HPDE6-E6E7 (cell line): ENCODE measurements around the gene TMEM132E.
"Not testable (repeated sequence)": the region's sequence is repeated elsewhere in the genome, so short reads cannot be mapped to it uniquely, and the experiment has no call there.

Source experiments
- DNase-seq: peaks from one replicate; pipeline ENCODE4 v3.0.0; 2011; ENCODE audit warnings: missing footprints; ENCODE audit errors: extremely low spot score

TMEM132E gene, protein sequence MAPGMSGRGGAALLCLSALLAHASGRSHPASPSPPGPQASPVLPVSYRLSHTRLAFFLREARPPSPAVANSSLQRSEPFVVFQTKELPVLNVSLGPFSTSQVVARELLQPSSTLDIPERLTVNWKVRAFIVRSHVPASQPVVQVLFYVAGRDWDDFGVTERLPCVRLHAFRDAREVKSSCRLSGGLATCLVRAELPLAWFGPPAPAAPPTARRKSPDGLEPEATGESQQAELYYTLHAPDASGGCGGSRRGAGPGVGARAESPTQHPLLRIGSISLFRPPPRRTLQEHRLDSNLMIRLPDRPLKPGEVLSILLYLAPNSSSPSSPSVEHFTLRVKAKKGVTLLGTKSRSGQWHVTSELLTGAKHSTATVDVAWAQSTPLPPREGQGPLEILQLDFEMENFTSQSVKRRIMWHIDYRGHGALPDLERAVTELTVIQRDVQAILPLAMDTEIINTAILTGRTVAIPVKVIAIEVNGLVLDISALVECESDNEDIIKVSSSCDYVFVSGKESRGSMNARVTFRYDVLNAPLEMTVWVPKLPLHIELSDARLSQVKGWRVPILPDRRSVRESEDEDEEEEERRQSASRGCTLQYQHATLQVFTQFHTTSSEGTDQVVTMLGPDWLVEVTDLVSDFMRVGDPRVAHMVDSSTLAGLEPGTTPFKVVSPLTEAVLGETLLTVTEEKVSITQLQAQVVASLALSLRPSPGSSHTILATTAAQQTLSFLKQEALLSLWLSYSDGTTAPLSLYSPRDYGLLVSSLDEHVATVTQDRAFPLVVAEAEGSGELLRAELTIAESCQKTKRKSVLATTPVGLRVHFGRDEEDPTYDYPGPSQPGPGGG (N-terminal part only)

DNA sequence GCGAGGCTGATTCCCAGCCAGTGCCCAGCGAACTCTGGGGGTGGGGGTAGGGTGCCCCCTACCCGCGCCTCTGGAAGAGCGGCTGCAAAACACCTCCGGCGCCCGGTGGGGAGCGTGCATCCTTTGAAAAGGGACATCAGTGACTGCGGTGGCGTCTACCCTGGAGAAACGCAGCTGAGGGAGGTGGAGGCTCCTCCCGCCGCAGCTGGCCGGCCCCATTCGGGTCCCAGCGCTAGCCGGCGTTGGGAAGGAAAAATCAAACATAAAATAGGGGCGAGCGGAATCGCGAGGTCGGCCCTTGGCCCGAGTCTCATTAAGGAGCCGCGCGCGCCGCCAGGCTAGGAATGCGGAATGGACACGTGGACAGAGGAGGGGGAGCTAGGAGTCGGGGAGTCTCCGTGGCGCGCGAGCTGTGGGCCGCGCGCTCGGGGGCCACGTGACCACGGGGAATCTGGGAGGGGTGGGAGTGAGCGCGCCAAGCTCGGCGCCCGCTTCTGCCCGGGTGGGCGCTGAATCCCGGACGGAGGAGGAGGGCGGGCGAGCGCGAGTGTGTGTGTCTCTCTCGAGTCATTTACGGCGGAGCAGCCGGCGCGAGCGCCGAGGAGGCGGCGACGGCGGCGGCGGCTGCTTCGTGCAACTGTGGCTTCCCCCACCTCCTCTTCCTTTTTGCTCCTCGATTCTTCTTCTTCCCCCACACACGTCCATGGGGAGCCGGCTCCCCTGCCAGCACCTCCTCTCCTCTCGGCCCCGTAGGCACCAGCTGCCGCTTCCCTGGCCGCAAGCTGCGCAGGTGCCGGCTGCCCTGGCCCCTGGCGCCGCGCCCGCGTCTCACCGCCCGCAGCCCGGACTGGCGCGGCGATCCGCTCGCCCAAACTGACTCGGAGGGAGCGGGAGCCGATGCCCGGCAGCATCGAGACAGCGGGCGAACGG is at the start of gene TMEM132E:
Gene TMEM132E, plus strand, starts transcription at position 566 of the 930 bp plus-strand sequence. CDS start 1,495 bp downstream, outside the sequence.
- no peak for DNase-seq

DNA sequence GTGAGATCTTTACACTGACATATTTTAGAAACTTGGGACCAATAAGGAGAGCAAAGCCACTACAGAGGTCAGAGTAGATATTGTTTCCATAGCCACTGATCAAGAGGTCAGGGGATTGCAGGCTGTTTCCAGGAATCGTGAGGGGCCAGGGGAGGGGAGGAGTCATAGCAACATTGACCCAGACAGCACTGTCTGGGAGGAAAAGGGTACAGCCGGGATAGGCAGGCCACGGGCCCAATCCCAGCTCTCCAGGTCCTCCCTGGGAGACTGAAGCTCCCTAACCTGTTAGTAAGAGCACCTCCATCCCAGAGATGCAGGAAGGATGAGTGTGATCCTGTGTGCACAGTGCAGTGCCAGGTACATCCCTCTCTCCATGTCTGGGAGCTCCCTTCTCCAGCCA is 48.5 kb upstream of the TMEM132E start:
- DNase-seq, result no peak

DNA sequence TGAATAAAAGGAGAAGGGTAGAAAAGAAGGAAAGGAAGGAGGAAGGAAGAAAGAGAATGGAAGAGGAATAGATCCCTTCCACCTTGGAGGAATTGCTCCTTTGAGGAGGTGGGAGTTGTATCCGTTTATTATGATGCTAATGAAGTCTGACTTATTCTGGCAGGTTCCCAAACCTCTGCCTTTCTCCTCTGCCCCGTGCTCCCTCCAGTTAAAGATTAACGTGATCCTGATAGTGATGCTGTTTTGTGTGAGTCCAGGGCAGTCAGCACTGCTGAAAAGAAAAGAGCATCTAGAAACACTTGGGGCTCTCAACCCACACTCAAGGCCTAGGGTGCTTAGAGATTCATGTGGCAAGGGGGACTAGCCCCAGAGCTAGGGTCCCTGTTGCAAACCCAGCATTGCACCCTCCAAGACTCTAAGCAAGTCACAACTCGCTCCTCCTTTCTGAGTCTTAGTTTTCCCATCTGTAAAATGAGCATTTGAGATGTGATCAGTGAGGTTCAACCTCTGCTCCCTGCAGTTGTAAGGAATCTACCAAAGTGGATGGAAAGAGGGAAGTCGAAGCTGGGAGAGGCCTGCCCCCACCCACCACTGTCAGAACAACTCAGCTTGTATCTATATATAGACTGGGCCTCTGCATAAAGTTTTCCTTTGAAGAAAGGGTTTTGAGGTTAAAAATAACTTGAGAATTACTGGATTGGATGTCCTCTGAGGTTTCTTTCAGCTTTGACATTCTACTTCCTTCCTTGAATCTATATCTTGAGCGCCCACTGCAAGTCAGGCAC is 46.9 kb upstream of the TMEM132E start:
- DNase-seq, result no peak

DNA sequence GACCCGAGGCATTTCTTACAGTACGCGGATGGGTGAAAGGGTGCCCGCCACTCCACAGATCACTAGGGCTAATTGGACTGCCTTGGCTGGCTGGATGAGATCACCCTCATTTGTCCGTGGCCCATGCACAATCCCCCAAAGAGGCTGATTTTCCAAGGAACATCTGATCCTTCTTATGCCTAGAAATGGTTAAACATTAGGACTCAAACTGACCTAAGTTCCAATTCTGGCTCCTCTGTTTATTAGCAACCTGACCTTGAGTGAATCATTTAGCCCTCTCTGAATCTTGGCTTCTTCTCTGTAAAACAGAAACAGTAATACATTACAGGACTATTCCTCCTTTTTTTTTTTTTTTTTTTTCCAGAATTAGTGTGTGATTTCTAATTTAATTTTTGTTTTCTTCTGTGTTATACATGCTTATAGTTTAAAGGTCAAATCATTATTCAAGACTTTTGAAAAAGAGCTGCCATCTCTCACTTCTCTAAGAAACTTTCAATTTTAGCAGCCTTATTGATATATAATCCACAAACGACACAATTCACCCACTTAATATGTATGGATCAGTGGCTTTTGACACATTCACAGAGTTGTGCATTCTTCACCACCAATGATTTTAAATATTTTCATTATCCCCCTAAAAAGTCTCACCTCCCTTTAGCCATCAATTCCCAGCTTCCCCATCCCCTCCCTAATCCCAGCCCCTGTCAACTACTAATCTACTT is 45.4 kb upstream of the TMEM132E start:
- no peak for DNase-seq

DNA sequence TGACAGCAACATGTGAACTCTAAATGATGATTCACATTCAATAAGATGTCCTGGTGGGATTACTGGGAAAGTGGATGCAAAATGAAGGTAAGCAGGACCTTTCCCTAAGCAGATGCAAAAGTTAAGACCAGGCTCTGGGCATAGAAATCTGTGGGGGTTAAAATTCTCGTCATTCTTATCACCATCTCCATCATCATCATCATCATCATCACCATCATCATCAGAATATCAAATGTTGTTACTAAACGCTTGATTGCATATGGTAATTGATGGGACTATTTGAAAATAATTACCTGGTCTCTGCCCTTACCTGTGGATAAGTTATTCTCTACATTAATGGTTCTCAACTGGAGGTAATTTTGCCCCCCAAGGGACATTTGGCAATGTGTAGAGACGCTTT is 41.9 kb upstream of the TMEM132E start:
- no peak for DNase-seq

DNA sequence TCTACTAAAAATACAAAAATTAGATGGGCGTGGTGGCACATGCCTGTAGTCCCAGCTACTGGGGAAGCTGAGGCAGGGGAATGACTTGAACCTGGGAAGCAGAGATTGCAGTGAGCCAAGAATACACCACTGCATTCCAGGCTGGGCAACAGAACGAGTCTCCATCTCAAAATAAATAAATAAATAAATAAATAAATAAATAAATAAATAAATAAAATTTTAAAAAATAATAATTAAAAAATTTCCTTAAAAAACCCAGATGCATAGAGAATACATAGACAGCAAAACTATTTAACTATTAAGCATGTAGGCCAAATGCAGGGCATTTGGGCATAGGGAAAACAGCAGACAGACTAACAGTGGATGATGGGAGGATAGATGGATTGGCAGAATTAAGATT is 40.8 kb upstream of the TMEM132E start:
- DNase-seq, result not testable (repeated sequence)

DNA sequence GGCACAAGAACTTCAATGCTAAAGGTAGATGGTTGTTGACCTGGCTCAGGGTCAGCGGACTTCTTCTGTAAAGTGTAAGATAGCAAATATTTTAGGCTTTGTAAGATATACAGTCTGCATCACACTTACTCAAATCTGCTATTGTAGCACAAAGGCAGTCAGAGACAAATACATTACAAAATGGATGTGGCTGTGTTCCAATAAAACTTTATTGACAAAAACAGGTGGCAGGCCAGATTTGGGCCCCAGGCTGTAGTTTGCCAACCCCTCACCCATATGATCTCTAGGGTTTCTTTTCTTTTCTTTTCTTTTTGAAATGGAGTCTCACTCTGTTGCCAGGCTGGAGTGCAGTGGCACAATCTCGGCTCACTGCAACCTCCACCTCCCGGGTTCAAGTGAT is 39.5 kb upstream of the TMEM132E start:
- DNase-seq, result no peak

DNA sequence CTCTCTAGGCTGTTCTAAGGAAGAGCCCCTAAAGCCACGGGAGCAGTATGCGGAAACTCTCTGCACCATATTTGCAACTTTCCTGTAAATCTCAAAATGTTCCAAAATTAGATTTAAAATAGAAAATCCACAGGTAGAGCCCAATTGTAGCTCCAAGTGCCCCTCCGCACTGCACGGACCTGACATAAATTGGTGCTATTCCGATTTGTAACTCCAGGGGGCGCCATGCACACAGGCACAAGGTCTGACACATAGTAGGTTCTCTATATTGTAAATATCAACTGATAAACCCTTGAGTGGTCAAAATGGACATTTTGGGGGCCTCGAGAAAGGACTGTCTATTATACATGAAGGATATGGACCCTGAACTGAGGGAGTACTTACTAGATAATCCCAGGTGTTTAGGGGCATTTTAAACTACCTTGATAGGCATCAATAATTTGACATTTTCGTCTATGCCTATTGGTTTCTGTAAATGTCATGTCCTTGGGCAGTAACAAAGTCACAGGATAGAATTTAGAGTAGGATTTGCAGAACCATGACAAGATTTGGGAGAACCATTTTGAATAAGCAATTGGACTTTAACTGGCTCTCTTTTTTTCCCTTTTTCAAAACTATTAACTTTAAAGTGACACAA is 36.6 kb upstream of the TMEM132E start:
- no peak for DNase-seq

DNA sequence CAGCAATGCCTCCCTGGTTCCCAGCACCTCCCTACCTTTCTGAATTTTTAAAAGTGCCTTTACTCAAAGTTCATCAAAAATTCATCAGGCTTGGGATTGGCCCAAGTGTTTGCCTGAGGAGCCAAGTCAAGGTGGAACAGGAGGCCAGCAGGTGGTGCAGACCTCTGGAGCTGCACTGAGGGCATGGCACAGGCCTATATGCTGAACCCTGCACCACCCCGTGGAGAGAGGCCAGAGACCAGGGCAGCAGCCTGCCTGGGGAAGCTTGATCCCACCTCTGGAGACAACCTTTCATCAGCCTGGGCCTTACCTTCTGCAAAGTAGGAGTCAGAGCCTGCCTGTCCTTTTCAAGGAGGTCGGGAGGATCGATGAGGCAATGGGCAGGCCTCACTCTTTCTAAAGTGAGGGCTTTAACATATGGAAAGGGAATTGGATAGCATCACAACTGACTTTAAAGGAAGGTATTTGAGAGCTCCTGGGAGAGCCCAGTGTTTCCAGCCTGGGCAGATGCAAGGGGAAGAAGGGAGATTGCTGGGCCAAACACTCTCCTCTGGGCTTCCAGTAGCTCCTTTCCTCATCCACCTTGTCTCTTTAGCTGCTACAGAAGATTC is 31.8 kb upstream of the TMEM132E start:
- no peak for DNase-seq

DNA sequence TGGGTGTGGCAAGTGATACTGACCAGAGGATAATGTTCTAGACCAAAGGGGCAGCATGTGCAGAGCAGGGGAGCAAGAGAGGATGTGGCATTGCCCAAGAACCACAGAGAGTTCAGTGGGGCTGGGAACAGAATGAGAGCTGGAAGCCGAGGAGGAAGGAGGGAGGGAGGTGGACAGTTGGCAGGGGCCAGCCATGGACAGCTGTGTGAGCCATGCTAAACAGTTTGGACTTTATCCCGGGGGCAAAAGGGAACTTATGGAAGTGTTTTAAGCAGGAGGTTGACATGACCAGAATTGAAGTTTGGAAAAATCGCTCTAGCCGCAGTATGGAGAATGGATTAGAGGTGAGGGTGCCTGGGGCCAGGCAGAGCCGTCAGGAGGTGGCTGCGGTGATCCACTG is 29.4 kb upstream of the TMEM132E start:
- DNase-seq, result no peak

DNA sequence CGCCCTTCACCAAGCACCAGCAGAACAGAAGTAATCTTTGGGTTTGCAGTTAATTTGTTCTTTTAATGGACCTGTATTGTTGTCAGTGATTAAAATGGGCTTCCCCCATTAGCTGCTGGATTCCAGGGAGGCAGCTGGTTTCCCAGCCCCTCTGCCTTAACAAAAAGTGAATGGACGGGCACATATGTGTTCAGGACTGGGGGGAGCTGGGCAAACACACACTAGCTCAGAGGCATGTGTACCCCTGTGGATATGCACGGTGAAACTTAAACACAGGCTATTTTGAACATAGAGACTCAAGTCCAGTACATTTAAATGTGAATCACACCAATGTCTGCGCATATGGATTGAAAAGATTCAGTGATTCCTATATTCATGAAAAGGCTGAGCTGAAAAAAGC is 25.5 kb upstream of the TMEM132E start:
- no peak for DNase-seq

DNA sequence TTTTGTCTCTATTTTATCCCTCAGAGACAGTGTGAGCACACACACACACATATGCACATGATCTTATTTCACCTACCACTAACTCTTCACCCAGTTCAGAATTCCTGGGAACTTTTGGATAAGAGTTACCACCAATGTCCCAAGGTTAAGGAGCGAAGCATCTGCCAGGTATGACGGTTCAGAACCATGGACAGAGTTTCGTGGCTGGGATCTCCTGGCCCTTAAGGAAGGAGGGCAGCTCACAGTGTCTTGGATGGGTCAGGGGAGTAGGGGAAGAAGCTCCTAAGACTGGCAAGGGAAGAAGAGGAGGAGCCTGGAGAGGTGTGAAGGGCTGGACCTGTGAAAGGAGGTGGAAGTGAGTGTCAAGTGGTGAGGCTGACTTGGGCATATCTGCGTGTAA is 23.0 kb upstream of the TMEM132E start:
- DNase-seq, result no peak

DNA sequence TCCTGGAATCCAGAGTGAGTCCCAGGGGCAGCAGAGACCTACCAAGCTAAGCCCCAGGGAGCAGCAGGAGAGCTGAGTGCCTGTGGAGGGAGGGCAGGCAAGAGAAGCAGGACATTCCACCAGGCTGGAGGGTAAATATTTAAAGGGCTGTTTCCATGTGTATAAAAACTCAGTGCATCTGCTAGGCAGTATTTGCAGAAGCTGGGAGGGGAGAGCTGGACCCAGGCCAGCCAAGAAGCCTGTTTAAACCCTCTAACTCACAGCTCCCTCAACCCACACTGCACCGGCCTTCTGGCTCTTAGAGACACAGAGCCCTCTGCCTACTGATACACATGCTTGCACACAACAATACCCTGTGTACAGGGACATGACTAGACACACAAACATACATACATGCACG is 22.5 kb upstream of the TMEM132E start:
- DNase-seq, result no peak

DNA sequence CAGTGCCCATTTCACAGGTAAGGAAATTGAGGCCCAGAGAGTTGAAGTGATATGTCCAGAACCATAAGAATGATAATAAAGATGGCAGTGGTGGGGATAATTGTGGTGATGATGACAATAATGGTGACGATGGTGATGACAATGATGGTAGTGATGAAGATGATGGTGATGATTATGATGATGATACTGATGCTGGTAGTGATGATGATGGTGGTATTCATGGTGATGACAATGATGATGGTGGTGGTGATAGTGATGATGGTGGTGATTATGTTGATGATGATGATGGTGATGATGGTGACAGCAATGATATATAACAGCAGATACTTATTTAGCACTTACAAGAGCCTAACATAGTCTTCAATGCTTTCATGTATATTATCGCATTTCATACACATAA is 18.1 kb upstream of the TMEM132E start:
- DNase-seq, result no peak

DNA sequence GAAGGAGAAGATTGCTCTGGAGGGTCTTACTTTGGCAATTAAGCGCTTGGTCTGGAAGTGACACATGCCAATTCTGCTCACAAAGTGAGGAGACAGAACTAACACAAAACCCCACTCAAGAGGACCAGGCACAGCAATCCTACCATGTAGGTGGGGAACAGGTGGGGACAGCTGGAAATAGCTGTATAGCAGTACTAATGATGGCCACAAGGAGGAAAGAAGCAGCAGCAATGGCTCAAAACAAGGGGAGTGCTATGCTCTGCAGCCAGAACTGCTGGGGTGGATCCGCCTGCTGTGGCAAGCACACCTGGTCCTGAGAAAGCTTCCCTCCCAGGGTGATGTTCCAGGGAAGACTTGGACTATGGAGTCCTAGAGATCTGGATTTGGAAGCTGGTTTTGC is 17.0 kb upstream of the TMEM132E start:
- DNase-seq, result no peak

DNA sequence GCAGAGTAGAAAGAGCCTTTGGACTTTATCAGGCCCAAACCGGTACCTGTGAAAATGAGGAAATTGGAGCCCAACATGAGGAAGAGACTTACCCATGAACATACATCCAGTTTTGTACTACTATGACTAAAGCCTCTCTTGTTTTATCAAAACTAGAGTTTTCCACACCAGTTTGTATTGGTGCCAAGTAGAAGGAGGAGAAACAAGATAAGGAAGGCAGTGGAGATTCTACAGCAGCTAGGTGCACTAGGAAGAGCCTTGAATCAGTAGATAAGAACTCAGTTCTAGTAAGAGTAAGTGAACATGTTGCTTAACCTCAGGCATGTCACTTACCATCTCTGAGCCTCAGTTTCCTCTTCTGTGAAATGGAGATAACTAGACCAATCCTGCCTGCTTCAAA is 13.7 kb upstream of the TMEM132E start:
- DNase-seq, result no peak

DNA sequence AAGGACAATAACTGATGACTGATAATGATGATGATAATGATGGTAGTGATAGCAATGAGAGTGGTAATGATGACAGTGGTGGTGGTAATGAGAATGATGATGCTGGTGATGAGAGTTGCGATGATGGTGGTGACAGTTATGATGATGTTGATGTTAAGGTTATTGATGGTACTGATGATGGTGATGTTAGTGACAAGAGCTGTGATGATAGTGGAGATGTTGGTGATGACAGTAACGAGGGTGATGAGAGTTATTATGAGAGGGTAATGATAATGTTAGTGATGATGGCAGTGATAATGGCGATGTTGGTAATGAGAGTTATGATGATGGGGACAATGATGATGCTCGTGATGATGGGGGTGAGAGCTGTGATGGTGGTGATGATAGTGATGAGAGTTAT is 13.2 kb upstream of the TMEM132E start:
- DNase-seq, result no peak

DNA sequence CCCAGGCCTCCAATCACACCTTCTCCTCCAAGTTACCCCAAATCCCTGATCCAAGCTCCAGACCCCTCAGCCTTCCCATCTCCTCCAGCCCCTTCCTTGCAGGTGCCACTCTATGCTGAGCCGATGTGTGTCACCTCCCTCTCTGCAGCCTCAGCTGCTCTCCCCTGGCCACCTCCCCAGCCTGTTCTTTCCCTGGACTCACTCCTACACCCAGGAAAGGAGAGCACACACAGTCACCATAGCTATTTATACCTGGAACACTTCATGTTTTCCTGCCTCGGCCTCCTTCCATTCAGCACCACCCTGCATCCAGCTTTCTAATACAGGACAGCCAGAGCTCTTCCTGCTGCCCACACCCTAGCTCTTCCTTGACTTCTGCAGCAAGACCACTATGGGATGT is 12.5 kb upstream of the TMEM132E start:
- no peak for DNase-seq

DNA sequence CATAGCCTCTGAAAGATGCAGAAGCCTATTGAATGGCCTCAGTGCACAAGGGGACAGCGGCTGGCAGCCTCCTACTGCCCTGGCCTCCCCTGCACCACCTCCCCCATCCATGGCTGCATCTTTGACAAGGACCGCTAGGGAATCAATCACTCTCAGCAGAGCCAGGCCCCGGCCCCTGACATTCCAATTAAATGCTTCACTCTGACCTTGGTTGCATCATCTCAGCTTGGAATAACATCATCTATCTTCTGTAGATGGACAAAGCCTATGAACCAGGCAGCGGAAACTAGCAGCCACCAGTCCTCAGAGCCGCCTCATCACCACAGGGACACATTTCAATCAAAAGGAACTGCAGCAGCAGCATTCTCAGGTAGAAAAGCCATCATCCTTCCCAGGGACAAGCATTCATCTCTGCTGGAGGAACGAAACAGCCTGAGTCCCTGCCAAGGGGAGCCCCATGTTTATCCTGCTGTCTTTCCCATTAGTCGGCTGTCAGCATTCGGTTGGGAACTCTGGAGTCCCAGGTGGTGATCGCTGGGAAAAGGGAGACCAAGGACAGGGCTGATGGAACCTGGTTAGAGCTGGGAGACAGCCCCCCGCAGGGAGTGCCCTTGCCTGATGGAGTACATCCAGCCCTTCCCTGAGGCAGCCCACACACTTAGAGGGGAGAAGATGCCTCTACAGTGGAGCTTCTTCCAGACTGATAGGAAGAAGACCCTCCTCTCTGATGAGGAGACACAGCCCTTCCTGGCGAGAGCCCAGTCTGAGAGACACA is 11.5 kb upstream of the TMEM132E start:
- DNase-seq, result no peak
